ENCODE data around the gene MOB1A.

DNA sequence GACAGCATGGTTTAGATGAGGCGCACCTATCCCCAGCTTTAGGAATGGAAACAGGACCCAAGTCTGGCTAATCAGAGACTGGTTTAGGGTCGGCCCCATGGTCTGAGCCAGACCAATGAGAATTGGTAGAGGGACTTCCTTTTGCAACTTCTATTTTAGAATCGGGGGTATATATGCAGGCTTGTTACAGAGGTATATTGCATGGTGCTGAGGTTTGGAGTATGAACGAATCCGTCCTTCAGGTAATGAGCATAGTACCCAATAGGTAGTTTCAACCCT, 29.5 kb downstream of the MOB1A start:
- TF ChIP-seq, protein P1, sequence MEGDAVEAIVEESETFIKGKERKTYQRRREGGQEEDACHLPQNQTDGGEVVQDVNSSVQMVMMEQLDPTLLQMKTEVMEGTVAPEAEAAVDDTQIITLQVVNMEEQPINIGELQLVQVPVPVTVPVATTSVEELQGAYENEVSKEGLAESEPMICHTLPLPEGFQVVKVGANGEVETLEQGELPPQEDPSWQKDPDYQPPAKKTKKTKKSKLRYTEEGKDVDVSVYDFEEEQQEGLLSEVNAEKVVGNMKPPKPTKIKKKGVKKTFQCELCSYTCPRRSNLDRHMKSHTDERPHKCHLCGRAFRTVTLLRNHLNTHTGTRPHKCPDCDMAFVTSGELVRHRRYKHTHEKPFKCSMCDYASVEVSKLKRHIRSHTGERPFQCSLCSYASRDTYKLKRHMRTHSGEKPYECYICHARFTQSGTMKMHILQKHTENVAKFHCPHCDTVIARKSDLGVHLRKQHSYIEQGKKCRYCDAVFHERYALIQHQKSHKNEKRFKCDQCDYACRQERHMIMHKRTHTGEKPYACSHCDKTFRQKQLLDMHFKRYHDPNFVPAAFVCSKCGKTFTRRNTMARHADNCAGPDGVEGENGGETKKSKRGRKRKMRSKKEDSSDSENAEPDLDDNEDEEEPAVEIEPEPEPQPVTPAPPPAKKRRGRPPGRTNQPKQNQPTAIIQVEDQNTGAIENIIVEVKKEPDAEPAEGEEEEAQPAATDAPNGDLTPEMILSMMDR (IDR thresholded peaks at IDR 0.05 in 2 of 3, conservative IDR thresholded peaks at IDR 0.05 in 1 of 3; ENCODE audit: borderline replicate concordance in 1 of 3, insufficient read depth in 1 of 3, low read depth in 2 of 3, low read length in 2 of 3): no peak
- no peak for TF ChIP-seq POLR2A (IDR thresholded peaks at IDR 0.05; ENCODE audit: borderline replicate concordance, extremely low read depth, insufficient read depth, insufficient read length)
